GM19238 (cell line): ENCODE data around the gene CCDC82.
"Not testable (repeated sequence)": the region's sequence is repeated elsewhere in the genome, so short reads cannot be mapped to it uniquely, and the experiment has no call there.

Experiments
- DNase-seq: peaks from one replicate; pipeline ENCODE4 v3.0.0; 2011; ENCODE audit warnings: low spot score; ENCODE audit not compliant: insufficient read length

Gene CCDC82

DNA sequence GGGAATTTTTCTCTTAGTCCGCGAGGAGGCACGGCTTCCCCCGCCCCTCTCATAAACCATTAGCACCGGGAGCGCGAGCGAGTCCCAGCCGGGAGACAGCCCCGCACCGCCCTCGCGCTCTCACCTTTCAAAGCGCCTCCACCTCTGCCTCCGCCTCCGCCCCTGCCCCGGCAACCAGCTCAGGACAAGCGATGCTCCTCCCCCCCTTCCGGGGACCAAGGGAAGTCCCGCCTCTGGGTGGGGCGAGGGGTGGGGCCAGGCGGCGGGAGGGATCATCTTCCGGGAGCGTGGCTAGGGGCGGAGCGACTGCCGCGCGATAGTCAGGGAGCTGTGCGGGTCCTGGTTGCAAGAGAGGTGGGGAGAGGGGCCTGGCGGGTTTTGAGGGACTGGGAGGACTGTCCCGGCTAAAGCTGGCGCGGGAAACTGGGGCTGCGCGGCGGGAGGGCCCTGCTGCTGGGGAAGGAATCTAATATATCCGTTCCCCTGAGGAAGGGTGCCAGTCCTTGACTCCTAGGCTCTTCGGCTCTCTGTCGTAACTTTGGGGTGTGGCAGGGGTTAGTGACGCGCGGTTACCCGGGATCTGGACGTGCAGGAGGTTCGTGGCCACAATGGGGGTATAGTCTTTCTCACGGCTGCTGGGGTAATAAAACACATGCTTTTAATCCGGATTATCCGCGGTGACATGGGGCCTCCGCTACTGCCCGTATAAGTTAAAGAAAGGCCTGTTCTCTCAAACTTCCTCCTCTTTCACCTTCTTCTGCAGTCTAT lies at the start of gene CCDC82, which contains the start of gene JRKL:
Gene CCDC82 (minus strand): TSS at position 193 of the 768 bp plus-strand sequence. CDS start 5,165 bp downstream, outside the sequence.
Gene JRKL (plus strand): TSS at position 294 of the 768 bp plus-strand sequence. CDS start 637 bp downstream, outside the sequence.
- peak; percentile 78 for DNase-seq

GRCh38 chr11:96432654-96433053 lies 42.9 kb upstream of the CCDC82 start:
- not testable (repeated sequence) for DNase-seq

- no peak for DNase-seq
These were observed 41.0 kb upstream of the CCDC82 start for GRCh38 chr11:96430668-96431067.

DNA sequence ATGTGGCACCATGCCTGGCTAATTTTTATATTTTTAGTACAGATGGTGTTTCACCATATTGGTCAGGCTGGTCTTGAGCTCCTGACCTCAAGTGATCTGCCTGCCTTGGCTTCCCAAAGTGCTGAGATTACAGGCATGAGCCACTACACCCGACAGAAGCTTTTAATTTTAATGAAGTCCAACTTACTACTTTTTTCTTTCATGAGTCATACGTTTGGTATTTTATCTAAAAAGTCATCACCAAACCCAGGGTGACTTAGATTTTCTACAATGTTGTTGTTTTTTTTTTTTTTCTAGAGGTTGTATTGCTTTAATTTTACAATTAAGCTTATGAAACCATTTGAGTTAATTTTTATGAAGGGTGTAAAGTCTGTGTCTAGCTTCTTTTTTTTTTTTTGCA lies 35.0 kb upstream of the CCDC82 start:
- no peak for DNase-seq

- DNase-seq: no peak
These were observed 23.7 kb upstream of the CCDC82 start for GRCh38 chr11:96413408-96413807.

DNA sequence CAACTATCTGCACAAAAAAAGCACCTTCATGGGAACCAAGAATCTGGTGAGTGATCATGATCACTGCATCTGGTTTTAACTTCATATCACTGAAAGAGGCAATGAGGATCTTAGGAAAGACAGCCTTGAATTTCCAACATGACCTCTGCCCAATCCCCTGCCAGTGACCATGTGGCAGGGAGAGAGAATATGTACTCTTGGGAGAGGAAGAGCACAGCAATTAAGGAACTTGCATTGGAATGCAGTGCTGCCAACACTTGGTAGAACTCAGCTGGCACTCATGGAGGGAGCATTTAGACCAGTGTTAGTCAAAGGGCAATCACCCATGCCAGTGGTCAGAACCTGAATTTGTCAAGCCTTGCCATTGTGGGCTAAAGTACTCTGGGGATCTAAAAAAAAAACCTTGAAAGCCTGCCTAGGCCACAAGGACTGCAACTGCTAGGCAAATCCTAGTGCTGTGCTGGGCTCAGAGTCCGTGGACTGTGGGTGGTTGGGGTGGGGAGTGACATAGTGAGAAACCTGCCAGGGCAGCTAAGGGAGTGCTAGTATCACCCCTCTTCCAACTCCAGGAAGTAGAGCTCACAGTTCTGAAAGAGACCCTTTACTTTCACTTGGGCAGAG lies 23.2 kb upstream of the CCDC82 start:
- no peak for DNase-seq

DNA sequence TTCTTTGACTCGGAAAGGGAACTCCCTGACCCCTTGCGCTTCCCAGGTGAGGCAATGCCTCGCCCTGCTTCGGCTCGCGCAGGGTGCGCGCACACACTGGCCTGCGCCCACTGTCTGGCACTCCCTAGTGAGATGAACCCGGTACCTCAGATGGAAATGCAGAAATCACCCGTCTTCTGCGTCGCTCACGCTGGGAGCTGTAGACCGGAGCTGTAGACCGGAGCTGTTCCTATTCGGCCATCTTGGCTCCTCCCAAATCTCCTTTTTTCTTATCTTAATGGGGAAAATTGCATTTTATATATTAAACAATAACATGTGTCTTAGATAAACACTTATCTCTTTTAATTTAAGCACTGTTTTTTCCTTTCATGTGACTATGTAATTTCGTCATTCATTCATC lies 21.7 kb upstream of the CCDC82 start:
- not testable (repeated sequence) for DNase-seq

DNA sequence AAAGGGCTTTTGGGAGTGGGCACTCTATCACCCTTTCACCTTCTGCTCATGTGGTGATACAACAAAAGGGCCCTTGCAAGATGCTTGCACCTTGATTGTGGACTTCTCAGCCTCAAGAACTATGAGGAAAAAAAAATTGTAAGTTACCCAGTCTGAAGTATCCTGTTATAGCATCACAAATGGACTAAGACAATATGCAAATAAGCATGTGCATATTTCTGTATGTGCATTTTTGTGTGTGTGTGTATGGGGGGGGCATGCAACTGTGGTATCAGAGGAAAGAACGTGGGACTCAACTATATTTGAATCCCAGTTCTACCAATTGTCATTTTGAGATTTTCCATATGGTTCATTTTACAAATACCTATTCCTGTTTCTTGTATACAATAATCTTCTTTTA lies 11.0 kb upstream of the CCDC82 start:
- no peak for DNase-seq

DNA sequence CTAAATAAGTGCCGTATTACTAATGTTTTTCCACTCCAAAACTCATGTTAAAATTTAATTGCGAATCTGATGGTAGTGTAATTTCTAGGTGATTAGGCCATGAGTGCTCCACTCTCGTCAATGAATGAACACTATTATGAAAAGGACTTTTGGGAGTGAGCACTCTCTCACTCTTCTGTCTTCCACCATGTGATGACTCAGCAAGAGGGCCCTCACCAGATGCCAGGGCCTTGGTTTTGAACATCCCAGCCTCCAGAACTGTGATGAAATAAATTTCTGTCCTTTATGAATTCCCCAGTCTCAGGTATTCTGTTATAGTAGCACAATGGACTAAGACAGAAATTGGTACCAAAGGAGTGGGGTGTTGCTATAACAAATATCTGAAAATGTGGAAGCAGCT lies 8.2 kb upstream of the CCDC82 start:
- DNase-seq: no peak

DNA sequence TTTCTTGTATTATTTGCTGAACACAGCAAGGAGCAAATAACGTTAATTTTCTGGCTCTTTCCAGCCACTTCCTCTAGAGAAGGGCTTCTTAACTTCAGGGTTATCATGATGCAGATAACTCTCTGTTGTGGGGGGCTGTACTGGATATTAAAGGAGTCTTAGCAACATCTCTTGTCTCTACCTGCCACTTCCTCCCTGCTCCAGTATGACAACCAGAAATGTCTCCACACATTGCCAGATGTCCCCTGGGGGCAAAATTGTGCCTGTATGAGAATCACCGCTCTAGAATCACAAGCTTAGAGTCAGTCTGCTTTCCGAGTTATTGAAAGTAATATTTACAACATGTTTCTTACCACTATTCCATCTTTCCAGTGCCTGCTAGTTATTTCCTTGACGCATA lies 6.9 kb upstream of the CCDC82 start:
- DNase-seq: no peak

GRCh38 chr11:96394773-96395172 lies 5.1 kb upstream of the CCDC82 start:
- no peak for DNase-seq

GRCh38 chr11:96393753-96394348 lies 4.1 kb upstream of the CCDC82 start:
- no peak for DNase-seq

- DNase-seq: no peak
These were observed 2.1 kb upstream of the CCDC82 start for GRCh38 chr11:96391698-96392307.

DNA sequence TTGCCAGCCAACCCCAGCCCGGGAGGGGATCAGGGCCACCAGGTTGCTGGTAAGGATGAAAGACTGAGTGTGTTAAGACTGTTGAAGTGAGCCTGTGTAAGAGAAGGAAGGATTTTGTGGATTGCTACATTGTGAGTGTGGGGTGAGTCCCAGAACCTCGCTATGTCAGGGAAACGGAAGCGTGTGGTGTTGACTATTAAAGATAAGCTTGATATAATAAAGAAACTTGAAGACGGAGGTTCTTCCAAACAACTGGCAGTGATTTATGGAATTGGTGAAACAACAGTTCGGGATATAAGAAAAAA lies 728 bp upstream of the CCDC82 start:
- no peak for DNase-seq

DNA sequence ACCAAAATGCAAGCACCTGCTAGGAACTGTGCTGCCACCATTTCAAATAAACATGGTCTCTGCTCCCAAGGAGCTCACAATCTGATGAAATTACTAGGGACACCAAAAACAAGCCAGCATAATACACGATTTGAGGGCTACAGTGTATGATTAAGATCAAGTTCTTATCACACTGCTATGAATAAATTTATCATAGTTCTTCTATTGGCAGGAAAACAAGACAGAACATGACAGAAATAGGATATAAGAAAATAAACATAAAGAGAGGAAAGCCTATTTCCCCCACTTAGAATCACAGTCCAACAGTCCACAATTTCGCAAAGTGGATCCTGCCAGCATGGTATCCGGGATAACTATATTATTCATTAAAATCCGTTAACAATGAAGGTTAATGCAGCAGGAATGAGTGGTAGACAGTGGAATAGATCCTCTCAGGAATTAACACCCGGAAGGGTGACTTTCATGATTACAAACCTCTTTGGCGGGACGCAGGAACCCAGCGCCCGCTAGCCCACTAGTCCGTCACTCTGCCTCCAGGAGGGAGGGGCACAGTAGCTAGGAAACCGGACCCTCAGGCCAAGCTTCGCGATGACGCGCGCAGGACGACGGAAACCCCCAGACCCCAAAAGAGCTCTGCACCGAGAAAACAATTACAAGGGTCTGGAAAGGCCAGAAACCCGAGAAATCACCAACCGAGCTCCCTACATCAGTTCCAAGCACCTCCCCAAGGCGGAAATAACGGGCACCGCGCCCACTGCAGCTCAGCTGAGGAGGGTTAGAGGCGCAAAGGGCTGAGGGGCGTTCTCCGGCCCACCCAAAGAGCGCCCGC lies 607 bp downstream of the CCDC82 start:
- peak; percentile 16 for DNase-seq

- DNase-seq: no peak
These were observed 4.5 kb downstream of the CCDC82 start for GRCh38 chr11:96385187-96385586.

DNA sequence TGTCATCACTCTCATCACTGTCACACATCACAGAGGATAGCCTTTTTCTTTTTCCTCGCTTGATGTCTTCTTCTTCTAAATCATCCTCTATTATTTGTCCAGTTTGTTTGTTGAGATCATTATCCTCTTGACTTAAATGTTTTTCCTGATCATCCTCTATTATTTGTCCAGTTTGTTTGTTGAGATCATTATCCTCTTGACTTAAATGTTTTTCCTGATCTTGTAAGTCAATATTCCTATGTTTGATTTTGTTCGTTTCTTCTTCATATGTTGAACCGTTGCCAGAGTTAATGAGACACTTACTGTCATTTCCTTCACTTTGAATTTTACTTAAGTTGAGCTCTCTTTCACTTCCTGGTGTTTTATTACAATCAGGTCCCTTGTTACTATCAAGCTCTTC lies 5.6 kb downstream of the CCDC82 start:
- DNase-seq: no peak

GRCh38 chr11:96376796-96377195 lies 12.9 kb downstream of the CCDC82 start:
- no peak for DNase-seq

DNA sequence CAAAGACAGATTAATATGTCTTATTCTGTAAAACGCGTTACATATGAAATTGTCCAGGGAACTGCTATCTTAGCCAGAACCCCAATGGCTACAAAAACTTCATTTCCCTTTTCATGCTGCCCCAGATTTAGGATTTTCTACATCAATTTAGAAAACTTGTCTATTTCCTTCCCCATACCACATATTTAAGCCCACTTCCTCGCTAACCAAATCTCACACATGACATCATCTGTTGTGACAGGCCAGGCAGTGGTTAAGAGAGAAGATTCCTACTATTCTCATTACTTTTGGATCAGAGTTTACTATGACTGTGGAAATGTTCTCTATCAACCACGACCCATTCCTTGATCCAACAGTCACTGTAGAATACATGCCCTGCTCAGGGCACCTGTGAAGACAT lies 15.9 kb downstream of the CCDC82 start:
- no peak for DNase-seq

DNA sequence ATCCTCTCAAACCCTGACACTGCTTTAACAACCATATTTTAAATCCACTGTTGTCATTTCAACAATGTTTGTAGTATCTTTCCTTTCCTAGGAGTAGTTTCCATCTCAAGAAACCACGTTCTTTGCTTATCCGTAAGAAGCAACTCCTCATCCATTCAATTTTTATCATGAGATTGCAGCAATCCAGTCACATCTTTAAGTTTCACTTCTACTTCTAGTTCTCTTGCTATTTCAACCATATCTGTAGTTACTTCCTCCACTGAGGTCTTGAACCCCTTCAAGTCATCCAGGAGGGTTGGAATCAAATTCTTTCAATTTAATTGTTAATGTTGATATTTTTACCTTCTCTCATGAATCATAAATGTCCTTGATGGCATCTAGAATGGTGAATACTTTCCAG lies 22.4 kb downstream of the CCDC82 start:
- no peak for DNase-seq

GRCh38 chr11:96366024-96366423 lies 23.7 kb downstream of the CCDC82 start:
- no peak for DNase-seq
